ENCODE data around the gene CLEC7A.

DNA sequence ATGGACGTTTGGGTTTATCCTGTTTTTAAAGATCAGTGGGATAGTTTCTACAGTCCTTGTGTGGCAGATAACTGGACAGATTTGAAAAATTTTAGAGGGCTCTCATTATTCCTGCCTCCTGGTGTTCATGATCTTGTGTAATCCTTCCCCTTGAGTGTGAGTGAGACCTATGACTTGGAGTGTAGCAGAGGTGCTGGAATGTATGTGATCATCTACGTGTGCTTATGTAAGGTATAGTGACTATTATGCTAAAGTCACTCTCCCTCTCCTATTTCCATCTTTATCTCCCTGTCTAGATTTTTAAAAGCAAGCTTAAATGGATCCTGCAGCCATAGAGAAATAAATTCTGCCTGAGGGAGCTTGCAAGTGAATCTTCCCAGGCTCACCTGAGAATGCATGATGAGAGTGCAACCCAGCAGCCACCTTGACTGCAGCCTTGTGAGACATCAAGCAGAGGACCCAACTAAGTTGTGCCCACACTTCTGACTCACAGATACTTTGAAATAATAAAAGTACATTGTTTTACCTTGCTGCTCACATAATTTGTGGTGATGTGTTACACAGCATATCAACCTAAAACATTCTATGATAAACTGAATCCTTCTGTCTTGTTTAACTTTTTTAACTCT lies 45.1 kb upstream of the CLEC7A start:
- TF ChIP-seq, protein P1, sequence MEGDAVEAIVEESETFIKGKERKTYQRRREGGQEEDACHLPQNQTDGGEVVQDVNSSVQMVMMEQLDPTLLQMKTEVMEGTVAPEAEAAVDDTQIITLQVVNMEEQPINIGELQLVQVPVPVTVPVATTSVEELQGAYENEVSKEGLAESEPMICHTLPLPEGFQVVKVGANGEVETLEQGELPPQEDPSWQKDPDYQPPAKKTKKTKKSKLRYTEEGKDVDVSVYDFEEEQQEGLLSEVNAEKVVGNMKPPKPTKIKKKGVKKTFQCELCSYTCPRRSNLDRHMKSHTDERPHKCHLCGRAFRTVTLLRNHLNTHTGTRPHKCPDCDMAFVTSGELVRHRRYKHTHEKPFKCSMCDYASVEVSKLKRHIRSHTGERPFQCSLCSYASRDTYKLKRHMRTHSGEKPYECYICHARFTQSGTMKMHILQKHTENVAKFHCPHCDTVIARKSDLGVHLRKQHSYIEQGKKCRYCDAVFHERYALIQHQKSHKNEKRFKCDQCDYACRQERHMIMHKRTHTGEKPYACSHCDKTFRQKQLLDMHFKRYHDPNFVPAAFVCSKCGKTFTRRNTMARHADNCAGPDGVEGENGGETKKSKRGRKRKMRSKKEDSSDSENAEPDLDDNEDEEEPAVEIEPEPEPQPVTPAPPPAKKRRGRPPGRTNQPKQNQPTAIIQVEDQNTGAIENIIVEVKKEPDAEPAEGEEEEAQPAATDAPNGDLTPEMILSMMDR (IDR thresholded peaks at IDR 0.05; ENCODE audit: borderline replicate concordance, extremely low read depth, low read length, poor library complexity, severe bottlenecking), result no peak
- no peak for TF ChIP-seq EZH2 (IDR thresholded peaks at IDR 0.05; ENCODE audit: borderline replicate concordance, low read depth, low read length, severe bottlenecking)
